CD4-positive, alpha-beta T cell treated with Interleukin-6 for 4 hours (primary cell): ENCODE results near the gene SCN2A.

Experiments used
- DNase-seq: peaks from one replicate; pipeline ENCODE4 v3.0.0-alpha.2; 2020; ENCODE audit warnings: mixed read lengths

SCN2A gene

GRCh38 chr2:165427686-165428085 is 188.5 kb downstream of the SCN2A start:
- no peak for DNase-seq

DNA sequence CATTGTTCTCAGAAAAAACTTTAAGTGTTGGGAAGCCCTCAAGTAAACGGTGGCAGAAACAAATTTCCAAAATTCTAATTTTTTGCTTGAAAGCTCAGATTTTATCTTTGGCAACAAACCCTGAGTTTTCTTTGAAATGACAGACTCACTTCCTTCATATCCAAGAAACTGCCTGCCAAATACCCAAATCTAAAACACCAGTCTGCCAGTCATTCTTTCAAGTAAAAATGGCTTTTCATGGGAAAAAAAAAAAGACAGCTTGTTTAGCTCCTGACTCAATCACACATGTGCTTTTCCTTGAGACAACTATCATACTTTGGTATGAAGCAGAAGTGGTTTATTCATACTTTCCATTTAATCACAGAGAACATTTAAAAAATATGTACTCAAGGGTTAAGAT is 189.7 kb downstream of the SCN2A start:
- DNase-seq = no peak

- no peak for DNase-seq
Observed at GRCh38 chr2:165431014-165431413, 191.8 kb downstream of the SCN2A start.

GRCh38 chr2:165432234-165432966 is 193.2 kb downstream of the SCN2A start:
- no peak for DNase-seq

DNA sequence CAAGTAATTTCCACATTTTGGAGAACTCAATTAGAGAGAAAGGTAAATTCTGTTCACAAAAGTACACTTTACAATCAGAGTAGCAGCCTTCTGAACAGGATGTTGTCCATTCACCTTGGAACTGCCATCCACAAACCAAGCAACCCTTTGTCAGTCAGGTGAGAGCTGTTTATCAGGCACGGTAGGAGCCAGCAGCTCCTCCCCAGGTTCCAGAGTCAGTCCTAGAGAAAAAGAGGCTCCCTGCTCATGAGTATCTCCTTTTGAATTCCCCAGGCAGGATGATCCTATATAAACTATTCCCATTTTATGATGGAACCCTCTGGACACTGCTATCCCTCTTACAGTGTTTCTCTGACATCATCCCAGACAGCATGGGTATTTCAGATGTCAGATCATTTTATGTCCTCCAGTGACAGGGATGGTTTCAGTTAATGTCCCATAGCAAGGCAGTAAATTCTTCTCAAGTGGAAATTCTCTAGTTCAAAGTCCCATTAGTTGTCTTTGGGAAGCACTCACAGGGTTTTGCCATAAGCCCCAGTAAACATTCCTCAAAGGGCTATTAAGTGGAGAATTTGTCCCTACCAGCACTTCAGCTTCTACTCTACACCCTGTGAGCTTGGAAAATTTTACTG is 195.8 kb downstream of the SCN2A start:
- no peak for DNase-seq

DNA sequence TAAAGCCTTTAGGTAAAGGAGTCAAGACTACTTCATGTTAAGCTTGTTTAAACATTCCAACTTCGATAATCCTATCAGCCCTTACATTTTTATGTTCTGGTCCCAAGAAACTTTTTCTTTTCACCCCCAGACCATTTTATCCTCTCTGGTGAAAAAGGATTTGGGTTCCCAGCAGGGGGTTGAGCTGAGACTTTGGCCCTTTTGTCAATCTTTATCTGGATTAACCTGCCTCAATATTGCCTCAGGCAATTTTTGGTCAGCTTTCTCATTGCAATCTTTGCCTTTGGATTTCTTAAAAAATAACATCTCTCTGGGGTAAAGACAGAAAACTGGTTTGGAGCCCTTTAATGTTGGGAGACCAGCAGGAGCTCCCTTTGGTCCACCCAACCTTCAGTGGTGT is 196.4 kb downstream of the SCN2A start:
- no peak for DNase-seq

GRCh38 chr2:165436559-165436958 is 197.3 kb downstream of the SCN2A start:
- DNase-seq = no peak

- DNase-seq = no peak
Observed at GRCh38 chr2:165440367-165440766, 201.2 kb downstream of the SCN2A start.
